ENCODE results near the gene GNA12.
A peak's percentile ranks its signal among the peaks of the same experiment; 100 is the strongest.

Gene GNA12

DNA sequence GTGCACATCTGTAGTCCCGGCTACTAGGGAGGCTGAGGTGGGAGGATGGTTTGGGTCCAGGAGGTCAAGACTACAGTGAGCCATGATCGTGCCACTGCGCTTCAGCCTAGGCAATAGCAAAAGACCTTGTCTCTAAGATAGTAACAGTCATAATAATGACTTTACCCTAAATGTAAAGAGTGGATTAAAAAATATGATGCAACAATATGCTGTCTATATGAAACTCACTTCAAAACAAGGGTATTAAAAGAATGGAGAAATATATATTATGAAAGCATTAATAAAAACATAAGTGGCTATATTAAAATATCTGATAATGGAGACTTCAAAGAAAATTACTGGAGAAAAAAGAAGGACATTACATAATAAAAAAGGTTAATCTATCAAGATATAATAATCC lies 5.7 kb downstream of the GNA12 start:
- DNase-seq (ENCODE audit: low spot score) = no peak

DNA sequence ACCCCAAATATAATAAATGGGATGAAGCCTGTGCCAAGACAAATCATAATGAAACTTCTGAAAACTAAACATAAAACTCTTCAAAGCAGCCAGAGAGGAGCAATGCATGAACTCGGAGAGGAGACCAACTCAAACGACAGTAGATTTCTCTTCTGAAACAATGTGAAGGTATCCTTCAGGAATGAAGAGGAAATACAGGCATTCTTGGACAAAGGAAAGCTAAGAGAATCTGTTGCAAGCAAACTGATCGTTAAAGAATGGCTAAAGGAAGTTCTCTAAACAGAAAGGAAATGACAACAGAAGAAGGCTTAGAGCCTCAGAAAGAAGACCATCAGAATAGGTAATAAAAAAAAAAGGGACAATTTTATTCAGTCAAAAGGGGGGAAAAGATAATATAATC lies 6.6 kb downstream of the GNA12 start:
- peak; percentile 60 for DNase-seq (ENCODE audit: low spot score)

DNA sequence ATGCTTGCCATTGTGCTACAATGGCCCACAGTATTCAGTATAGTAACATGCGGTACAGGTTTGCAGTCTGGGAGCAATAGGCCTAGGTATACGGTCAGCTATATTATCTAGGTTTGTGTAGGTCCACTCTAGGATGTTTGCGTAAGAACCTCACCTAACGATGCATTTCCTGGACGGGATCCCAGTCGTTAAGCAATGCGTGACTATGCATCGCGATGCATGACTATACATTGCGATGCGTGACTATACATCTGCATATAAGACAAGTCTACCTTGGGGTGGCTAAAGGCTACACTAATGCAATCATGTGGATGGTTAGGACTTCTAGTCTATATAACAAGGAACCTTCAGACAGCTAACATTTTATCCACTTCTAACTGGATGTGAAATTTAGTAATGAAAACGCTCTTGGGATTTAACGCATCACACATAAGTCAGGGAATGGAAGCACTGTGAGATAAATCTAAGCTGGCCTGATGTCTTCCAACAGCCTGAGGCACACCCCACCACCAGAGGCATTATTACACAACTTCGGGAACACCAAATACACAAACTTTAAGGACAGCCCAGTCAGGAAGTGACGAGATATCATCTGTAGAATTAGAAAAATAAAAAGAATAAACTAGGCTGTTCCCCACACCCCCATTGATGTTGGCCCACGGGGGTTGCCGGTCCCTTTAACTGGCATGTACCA lies 9.2 kb downstream of the GNA12 start:
- DNase-seq (ENCODE audit: low spot score) = no peak

DNA sequence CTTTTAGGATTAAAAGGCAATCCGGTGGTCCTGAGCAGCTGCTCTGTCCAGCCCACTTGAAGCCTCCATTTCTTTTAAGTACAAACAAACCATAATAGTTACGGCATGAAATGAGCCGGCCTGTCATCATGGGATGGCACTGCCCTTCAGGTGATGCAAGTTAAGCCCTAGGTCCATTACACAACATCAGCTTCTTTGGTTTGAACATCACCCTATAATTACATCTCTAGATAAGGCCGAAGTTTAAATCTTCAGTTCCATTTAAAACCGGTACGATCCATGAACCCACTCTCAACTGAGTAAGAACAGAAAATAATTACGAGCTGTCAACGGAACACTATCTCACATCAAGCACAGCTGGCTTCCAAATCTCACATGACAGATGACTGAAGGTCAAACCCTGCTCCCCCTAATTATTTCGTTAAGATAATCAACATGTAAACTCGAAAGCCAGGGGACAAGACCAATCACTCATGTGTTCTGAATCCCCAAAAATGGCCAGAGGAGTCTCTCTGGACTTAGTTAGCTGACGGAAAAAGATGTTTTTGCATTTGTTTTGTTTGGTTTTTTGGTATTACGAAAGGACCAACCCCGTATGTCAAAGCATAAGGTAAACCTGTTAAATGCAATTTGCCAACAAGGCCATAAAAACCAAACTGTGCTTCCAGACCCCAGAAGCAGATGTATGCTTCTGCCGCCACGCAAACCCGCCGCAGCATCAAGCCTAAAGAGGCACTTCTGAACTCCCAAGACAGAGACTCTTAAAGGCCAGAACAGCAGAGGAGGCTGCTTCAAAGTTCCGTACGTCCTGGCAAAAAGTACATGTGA lies 10.8 kb downstream of the GNA12 start:
- DNase-seq (ENCODE audit: low spot score) = no peak

DNA sequence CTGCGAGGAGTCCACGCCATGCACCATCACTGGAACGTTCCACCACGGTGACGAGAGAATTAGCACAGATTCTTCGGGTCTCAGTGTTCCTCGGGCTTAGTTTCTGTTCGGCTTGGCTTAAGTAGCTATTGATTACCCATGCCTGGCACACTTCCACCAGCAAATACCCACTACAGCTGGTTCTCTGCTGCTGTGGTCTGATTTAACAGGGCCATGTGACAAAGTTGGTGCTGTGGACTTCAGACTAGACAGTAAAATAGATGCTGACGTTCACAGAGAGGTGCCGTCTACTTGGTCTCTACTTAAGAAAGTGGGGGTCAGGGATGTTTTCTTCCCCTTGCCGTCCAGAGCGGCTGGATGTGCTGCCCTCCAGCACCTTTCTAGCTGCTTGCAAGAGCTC lies 11.6 kb downstream of the GNA12 start:
- no peak for DNase-seq (ENCODE audit: low spot score)

DNA sequence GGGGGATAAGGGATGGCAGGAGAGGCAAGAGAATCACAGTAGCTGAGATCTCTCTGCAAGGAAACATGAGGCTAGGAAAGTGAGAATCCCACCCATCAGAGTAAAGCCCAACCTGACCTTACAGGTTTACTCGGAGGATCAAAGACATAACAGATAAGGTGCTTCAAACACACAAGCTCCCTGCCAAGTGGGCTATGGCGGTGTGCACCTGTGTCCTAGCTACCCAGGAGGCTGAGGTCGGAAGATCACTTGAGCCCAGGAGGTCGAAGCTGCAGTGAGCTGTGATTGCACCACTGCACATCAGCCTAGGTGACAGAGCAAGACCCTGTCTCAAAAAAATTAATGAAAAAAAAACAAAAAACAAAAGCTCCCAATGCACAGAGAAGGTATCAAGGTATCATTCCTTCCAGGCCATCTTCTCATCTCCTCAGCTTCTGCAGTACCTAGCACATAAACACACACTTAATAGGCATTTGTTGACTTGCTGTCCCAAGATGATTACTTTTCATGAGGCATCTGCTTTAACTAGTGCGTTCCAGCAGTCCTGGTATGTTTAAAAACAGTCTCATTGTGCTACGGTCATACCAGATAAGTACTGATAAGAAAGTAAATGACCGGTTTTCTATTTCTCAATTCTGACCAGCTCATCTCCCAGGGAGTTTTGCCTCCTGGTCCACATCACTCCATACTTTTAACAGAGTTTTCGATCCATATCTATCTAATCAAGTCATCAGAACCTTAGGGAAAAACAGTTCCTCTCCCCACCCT lies 13.3 kb downstream of the GNA12 start:
- no peak for DNase-seq (ENCODE audit: low spot score)

DNA sequence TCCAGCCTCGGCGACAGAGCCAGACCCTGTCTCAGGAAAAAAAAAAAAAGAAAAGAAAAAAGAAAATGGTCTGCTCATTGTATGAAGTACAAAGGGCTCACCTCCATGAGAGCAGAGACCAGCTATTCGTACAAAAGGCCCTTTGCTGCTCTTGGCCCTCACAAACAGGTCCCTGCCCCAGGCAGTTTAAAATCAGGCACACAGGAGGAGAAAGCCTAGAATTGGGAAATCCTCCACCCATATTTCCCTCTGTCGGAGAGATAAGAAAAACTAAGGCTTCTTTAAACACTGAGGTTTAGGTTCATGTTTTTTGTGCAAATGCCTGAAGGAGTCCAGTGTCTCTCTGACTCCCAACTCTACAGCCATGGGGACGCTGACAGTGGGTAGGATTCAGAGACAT lies 15.1 kb downstream of the GNA12 start:
- no peak for DNase-seq (ENCODE audit: low spot score)

DNA sequence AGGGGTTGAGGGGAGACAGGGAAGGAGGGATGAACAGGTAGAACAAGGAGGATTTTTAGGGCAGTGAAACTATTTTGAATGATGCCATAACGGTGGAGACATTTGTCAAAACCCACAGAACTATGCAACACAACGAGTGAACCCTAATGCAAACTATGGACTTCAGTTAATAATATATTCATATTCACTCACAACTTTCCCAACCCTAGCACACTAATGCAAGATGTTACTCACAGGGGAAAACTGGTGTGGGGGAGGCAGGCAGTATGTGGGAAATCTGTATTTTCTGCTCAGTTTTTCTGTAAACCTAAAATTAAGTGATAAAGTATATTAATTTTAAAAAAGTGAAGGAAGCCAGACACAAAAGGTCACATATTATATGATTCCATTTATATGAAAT lies 17.3 kb downstream of the GNA12 start:
- no peak for DNase-seq (ENCODE audit: low spot score)

DNA sequence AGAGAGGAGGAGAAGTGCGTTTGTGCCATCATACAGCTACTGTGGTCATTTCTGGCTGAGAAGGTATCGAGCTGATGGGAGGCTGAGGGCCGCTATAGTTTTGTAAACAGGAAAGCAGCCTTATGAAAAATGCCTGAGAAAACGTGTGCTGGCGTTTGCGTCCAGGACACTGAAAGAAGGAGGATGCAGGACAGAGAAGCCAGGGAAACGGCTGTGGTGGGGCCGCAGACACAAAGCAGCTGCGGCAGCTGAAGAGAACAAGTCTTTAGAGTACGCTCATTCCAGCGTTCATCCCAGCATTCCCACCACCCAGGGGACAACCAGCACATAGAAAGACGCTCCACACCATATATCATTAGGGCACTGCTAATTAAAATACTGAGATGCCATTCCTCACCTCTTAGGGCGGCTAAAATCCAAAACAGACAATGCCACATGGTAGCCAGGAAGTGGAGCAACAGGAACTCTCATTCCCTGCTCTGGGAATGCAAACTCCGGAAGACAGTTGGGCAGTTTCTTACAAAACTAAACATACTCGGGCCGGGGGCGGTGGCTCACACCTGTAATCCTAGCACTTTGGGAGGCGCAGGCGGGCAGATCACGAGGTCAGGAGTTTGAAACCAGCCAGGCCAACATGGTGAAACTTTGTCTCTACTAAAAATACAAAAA lies 18.4 kb downstream of the GNA12 start:
- DNase-seq (ENCODE audit: low spot score) = no peak

DNA sequence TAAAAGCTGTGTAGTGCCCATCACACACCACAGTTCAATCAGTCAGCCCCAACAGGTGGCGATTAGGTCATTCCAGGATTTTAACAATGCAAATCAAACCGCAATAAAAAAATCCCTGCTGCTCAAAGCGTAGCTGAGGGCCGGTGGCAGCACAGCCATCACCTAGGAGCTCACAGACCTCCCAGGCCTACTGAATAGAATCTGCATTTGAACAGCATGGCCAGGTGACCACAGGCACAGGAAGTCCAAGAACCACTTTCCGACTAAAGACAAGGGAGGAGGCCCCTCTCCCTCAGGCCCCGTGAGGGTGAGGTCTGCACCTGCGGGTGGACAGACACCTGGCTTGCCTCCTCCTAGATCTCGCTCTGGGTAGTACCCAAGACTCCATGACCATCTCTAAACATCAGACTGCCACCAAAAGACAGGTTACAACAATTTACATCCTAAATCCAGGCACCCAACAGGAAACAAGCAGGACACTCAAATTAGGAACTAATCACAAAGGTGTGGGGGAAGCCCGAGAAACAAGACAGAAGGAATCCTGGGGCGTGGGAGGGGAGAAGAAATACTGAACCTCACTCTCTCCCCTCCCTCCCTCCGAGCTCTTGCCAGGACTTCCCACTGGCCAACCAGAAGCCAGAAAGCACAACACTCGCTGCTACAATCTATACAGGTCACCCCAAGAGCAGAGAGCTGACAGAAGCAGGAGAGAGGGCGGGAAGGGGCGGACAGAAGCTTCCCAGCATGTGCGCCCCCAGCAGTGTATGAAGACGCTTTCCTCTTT lies 19.2 kb downstream of the GNA12 start:
- DNase-seq (ENCODE audit: low spot score) = no peak

DNA sequence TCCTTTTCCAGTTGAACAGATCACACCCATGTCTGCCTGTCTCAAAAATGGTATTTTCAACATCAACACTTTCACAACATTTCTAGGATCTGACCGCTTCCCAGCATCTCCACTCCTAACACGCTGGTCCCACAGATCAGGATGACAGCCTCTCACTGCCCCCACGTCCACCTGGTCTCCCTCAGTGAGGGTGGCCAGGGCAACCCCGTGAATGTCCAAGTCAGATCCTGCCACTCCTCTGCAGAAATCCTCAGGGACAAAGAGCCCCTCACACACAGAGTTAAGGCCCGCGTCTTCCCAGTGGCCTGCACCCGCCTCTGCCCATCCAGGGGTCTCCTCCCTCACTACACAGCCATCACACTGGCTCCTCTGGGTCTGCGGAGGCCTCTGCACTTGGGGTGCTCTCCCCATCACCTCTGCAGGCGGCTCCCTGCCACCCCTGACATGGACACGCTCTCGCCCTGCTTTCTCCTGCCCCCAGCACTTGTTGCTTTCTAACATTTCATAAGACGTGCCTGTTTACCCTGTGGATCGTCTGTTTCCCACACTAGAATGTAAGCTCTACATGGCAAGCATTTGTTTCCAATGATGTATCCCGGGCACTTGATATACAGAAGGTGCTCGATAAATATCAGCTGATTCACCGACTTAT lies 20.0 kb downstream of the GNA12 start:
- no peak for DNase-seq (ENCODE audit: low spot score)

DNA sequence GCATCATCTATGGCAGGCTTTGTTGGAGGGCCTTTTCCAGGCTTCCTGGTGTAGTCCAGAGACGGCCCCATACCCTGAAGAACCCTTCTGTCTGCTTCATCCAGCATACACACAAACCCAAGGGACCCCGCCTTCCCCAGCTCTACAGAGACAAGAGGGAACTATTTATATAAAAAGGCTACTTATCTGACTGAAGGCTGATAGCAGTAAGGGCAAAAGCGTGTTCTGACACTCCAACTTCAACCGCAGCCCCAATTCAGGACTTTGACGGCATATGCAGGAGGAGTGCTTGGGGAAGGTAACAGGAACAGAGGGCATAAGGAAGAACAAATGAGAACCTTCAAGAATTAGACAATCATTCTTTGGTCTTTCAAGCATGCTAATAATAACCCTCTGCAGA lies 21.0 kb downstream of the GNA12 start:
- no peak for DNase-seq (ENCODE audit: low spot score)

DNA sequence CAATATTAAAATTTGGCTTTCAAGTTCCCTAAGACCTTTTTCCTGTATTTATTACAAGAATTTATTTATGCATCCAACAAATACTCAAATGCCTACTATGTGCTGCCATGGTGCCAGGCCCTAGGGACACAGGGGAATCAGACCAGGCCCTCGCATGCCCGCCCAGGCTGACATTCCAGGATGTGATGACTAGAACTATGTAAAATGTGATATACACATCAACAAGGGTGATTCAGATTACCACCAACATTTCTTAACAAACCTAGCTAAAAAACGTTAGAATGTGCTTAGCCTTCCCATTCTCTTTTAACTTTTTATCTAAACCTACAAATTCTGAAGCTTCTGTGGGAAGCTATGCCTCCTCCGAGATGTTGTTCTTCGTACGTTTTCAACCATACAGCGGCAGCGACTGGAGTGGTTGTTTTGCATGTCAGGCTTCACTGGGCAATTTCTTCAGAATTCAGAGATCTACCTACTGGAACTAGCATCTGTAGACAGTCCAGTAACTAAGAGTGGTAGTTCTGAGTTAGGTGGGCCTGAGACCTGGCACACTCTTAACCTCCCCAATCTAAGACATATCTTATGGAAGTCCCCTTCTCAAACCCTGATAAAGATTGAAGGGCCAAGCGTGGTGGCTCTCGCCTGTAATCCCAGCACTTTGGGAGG lies 22.1 kb downstream of the GNA12 start:
- peak; percentile 89 for DNase-seq (ENCODE audit: low spot score)

DNA sequence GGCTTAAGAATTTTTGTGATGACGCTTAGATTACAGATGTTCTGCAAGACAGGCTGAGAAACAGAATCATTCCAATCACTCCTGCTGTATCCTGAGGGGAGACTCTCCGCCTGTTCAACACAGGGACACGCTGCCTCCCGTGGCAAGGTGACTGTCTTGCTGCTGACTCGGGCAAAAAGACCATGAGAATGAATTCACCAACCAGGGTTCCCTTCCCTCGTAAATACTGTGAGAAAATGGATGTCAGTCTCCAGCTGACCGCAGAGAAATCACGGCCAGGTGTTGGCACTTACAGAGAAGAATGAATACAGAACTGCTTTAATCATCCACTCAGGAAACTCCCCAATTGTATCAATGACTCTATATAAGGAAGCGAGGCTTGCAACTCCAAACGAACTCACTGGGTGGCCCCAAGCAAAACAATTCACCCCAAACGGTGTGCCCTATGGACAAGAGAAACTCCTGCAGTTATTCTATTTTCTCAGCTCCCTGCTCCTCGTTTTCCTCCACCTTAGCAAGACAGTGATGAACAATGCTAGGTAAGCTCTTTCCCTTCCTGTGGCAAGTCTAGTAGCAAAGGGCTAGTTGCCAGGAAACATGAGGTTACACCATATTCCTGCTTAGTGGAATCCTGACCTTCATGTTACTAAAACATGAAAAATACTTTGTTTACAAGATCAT lies 22.8 kb downstream of the GNA12 start:
- no peak for DNase-seq (ENCODE audit: low spot score)

DNA sequence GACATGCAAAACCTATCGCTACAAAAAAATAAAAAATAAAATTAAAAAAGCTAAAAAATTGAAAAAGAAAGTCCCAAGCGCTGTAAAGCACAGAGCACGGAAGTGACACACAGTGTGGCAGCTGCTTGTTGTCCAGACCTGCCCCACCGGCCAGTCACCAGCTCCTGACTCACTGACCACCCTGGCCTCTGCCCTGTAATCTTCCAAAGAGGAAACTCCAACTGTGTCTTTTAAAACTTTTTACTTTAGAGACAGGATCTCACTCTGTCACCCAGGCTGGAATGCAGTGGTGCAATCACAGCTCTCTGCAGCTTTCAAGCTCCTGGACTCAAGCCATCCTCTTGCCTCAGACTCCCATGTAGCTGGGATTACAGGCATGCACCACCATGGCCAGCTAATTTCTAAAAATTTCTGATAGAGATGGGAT lies 23.6 kb downstream of the GNA12 start:
- DNase-seq (ENCODE audit: low spot score) = peak; percentile 86

DNA sequence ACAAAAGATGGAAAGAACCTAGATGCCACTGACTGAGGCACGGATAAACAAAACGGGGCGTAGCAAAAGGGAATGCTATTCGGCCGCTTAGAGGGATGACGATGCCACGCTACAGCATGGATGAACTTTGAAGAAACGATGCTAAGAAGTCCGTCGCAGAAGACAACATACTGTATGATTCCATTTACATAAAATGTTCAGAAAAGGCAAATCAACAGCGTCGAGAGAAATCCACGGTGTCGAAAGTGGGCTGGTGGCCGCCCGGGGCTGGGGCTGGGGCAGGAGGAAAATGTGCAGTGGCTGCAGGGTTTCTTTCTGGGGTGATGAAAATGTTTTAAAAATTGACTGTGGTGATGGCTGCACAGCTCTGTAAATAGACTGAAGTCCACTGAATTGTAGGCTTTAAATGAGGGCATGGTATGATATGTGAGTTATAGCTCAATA lies 24.1 kb downstream of the GNA12 start:
- DNase-seq (ENCODE audit: low spot score) = no peak

DNA sequence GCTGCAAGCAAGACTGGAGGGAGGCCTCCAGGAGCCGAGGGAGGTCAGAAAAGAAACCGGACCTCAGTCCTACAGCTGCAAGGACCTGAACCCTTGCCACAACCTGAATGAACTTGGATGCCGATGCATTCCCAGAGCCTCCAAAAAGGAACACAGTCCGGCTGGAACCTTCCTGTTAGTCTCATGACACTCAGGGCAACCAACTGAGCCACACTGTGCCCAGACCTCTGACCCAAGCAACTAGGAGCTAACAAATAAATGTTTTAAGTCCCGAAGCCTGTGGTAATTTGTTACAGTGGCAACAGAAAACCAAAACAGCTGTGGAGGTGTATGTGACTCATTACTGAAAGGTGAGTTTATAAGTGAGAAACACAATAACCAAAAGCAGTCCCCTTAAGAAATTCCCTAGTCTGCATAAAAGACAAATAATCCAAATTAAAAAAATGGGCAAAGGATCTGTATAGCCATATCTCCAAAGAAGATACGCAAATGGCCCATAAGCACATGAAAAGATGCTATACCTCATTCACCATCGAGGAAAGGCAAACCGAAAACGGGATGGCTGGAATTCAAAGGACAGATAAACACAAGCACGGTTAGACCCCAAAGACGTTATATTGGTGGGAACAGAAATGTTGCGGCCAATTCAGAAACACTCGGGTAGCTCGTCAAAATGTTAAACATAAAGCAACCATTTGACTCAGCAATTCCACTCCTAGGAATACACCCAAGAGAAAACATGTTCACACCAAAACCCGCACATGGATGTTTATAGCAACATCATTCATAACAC lies 24.8 kb downstream of the GNA12 start:
- no peak for DNase-seq (ENCODE audit: low spot score)

DNA sequence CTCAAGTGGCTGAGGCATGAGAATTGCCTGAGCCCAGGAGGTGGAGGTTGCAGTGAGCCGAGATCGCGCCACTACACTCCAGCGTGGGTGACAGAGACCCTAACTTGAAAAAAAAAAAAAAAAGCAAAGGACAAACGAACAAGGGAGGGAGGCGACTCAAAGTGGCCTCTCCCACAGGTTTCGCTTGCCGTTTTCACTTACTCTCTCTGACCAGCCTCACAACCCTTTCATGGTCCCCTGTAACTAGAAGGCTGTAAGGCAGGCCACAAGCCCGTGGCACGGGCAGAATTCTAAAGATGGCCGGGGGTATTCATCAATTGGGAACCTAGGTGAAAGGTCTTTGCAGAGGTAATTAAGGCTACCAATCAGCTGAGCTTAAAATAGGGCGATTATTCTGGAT lies 25.5 kb downstream of the GNA12 start:
- DNase-seq (ENCODE audit: low spot score) = no peak

DNA sequence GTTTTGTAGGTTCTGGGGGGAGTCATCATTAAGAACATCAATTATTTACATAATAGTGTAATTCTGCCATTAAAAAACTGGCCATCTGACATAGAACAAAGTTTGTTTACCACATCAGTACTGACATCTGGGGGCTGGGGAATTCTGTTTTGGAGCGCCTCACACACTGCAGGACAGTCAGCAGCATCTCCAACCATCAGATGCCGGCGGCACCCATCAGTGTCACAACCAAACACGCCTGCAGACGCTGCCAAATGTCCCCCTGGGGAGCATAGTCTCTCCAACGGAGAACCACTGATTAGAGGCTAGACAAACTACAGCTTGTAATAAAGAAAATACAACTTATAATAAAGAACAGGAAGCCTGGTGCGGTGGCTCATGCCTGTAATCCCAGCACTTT lies 26.0 kb downstream of the GNA12 start:
- DNase-seq (ENCODE audit: low spot score) = no peak
